ENCODE results near the gene ARHGAP26.

ARHGAP26 gene

DNA sequence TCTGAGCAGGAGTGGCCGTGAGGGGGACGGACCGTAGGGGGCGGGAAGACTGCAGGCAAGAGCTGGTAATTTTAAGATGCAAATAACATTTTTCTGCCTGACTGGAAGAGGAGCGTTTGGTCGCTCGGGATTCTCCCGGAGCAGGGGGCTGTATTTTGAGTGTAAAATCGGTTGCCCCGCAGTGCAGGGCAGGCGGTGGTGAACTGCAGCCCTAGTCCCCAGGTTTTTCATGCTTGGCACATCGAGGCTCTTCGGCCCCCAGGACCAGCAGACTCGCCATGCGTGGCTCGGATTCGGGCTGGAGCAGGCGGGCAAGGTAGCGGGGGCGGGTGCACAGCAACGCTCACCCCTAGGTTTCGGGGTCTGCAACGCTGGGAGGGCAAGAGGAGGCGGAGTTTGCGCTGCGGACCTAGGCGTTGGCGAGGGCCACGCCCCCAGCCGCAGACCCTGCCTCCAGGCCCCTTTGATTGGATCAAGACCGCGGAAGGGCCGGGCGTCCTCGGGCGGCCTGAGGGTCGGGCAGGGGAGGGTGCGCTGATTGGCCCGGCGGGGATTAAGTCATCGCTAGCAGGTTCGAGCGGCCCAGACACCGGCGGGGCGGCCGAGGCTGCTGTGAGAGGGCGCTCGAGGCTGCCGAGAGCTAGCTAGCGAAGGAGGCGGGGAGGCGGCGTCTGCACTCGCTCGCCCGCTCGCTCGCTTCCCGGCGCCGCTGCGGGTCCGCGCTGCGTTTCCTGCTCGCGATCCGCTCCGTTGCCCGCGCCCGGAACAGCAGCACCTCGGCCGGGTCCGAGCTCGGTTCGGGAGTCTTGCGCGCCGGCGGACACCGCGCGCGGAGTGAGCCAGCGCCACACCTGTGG, at the start of gene ARHGAP26:
TSS of gene ARHGAP26 (plus strand) at position 585 of the 857 bp plus-strand sequence. CDS start 385 bp downstream, outside the sequence.
- DNase-seq = peak; percentile 94

GRCh38 chr5:142720641-142721271, 49.4 kb upstream of the ARHGAP26 start:
- DNase-seq = no peak

GRCh38 chr5:142722146-142722545, 48.0 kb upstream of the ARHGAP26 start:
- DNase-seq = no peak

DNA sequence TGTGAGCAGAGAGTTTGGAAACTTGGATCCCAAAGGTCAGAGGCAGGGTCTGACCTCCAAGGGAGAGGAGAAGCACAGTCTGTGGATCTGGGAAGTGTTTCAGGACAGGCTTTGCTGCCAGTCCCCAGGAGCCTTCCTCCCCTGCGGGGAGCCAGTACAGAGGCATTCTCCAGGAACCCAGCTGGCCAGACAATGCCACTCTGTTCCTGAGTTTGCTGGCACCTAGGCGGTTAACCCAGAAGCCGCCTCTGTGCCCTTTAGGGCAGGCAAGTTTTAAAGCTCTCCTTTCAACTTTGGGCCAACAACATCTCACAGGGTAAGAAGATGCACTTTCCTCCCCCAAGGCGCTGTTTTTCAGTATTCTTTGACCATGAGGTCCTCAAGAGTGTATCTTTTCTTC, 47.3 kb upstream of the ARHGAP26 start:
- no peak for DNase-seq

- no peak for DNase-seq
These were observed 45.4 kb upstream of the ARHGAP26 start for GRCh38 chr5:142724821-142725220.

GRCh38 chr5:142725231-142726187, 44.7 kb upstream of the ARHGAP26 start:
- no peak for DNase-seq

DNA sequence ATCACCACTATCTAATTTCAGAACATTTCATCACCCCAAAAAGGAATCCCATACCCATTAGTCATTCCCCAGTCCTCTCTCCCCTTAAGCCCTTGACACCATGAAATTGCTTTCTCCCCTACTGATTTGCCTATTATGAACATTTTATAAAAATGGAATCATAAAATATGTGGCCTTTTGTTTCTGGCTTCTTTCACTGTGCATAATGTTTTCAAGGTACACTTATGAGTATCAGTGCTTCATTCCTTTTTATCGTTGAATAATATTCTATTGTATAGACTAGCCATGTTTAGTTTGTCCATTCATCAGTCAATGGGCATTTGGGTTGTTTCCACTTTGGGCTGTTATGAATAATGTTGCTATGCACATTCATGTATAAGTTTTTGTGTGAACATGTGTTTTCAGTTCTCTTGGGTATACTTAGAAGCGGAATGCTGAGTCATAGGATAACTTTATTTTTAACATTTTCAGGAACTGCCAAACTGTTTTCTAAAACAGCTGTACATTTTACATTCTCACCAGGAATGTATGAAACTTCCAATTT, 43.9 kb upstream of the ARHGAP26 start:
- no peak for DNase-seq

DNA sequence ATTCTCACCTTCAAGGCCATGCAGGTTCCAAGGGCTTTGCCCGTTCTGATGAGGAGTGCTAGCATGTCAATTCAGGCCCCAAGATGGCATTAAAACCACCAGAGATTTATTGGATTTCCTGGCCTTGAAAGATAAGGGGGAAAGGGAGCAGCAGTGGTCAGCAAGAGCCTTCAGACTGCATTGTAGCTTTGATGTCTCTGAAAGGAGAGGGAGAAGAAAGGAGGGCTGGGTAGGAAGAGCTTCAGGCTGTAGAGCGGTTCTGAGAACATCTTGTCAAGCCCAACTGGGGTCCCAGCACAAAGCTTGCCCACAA, 42.5 kb upstream of the ARHGAP26 start:
- DNase-seq = no peak

DNA sequence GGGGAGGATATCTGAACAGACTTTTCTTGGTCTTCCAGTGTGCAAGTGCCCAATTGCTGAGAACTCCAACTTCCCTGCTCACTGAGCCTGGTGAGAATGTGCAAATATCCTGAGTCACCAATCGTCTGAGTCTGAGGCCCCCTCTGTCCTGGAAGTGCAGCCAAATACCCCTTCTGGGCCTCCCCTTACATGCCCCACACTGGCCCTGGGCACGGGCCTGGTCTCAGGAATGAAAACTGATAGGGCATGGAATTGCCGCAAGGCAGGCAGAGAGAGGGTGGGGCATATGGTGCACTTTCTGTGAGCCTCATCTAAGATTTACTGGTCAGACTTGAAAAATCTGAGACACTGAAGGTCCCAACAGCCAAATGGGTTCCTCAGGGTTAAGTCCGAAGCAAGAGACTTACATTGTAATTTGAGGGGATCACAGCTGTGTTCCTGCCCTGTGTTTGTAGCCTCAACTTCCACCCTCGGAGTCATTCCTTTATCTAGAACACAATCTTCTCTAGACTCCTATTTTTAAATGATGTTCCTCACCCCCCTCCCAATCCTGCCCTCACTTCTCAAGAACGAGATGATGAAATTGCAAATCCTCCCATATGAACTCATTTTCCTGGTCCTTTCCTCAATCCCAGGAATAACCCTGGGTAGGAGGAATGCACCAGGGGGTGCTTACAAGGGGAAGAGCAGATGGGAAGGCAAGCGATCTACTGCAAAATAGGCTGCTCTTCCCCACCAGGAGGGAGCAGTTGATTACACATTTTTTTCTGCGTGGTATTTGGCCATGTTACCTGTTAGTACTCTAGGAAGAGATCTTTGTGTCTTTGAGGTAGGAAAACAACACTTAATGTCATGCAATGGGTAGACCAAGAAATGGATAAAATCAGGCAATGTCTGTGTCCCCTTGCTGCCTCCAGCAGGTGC, 34.6 kb upstream of the ARHGAP26 start:
- no peak for DNase-seq

DNA sequence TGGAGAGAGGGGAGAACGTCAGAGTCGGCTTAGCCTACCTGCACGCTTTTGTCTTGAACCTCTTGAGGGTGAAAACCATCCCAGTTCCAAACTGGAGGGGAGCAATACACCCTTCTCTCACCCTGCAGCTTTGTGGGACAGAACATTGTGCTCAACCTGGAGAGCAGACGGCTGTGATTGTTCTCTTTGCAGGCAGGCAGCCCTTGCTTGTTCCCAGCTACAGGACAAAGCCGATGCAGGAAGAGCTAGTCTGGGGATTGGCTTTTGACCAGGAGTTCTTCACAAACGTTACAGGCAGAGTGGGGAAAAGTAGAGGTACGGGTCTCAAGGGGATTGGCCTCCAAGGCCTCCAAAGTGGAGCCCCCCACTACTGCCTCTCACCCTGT, 33.9 kb upstream of the ARHGAP26 start:
- no peak for DNase-seq

- DNase-seq = no peak
These were observed 33.0 kb upstream of the ARHGAP26 start for GRCh38 chr5:142737179-142737578.

- no peak for DNase-seq
These were observed 29.5 kb upstream of the ARHGAP26 start for GRCh38 chr5:142740474-142741242.

- DNase-seq = no peak
These were observed 26.4 kb upstream of the ARHGAP26 start for GRCh38 chr5:142743592-142744441.

DNA sequence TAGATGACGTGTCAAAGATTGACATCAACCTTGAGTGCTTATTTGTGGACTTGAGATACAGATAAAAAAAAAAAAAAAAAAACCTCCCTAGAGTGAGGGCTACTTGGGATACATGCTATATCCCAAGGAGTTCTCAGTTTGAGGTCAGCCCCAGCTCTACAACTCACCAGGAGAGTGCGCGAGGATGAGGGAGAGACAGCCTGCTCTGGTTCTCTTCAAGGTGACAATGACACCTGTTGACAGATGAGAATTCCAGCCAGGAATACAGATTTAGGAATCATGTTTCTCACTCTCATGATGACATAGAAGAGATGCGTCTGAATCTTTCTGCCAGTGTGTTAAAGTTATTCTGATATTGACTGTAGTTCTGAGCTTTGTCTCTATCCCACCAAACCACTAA, 24.9 kb upstream of the ARHGAP26 start:
- no peak for DNase-seq

GRCh38 chr5:142746532-142747433, 23.4 kb upstream of the ARHGAP26 start:
- no peak for DNase-seq

- DNase-seq = no peak
These were observed 22.0 kb upstream of the ARHGAP26 start for GRCh38 chr5:142748132-142748531.

DNA sequence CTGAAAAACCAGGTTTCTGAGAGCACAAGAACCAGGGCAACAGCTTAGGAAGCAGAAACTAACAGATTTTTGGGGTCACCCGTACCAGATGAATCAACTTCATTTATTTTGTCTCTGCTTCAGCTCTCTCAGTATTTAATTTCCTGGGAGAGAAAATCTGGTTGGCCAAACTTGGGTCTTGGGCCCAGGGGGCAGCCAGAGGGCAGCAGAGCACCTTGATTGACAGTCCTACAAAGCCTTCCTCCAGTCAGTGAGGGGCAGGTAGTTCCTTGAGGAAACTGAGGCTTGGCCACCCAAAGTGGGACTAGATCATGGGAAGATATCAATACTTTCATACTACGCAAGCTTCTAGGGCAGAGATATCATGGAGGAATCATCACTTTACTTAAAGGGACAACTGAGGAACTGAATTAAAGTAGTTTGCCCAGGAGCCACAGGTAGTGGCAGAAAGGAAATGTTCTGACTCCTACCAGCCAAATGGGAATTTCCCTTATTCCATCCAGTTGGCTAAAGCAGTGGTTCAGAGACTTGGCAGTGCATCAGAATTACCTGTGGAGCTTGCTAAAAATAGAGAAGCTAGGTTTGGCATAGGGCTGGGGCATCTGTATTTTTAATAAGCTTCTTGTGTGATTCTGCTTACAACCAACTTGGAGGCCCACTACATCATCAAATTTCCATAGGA, 21.5 kb upstream of the ARHGAP26 start:
- DNase-seq = peak; percentile 61

DNA sequence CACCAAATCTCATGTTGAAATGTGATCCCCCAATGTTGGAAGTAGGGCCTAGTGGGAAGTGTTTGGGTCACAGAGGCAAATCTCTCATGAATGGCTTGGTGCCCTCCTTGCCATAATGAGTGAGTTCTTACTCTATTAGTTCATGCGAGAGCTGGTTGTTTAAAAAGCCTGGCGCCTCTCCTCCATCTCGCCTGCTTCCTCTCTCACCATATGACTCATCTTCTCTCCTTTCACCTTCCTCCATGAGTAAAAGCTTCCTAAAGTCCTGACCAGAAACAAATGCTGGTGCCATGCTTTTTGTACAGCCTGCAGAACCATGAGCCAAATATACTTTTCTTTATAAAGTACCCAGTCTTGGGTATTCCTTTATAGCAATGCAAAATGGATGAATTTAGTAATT, 20.9 kb upstream of the ARHGAP26 start:
- no peak for DNase-seq

Measured in CD4-positive, alpha-beta T cell treated with Interleukin-21 for 1 hour (primary cell).